Measurements from ENCODE around the gene KCP.

The KCP gene

DNA sequence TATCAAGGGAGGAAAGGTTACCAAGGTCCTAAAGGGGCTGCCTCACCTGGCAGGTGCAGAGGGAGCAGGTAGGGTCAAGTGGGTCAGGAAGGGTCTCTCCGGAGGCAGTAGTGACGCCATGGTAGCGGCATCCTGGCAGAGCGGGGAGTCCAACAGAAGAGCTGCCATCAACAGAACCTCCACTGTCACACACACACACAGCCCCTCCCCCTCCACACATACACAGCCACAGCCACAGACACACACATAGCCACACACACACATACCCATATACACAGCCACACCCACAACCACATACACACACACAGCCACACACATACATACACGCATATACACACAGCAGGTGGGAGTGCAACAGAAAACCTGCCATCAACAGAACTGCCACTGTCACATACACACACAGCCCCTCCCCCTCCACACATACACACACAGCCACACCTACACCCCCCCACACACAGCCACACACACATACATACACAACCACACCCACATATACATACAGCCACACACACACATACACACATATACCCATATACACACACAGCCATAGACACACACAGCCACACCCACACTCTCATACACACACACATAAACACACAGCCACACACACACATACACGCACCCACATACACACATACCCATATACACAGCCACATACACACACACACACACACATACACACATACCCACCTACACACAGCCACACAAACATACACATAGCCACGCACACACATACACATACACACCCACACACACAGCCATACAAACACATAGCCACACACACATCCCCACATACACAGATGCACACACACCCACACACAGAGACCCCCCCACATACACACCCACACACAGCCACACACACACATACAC, 23.1 kb downstream of the KCP start:
- DNase-seq (ENCODE audit: low read depth): no peak

DNA sequence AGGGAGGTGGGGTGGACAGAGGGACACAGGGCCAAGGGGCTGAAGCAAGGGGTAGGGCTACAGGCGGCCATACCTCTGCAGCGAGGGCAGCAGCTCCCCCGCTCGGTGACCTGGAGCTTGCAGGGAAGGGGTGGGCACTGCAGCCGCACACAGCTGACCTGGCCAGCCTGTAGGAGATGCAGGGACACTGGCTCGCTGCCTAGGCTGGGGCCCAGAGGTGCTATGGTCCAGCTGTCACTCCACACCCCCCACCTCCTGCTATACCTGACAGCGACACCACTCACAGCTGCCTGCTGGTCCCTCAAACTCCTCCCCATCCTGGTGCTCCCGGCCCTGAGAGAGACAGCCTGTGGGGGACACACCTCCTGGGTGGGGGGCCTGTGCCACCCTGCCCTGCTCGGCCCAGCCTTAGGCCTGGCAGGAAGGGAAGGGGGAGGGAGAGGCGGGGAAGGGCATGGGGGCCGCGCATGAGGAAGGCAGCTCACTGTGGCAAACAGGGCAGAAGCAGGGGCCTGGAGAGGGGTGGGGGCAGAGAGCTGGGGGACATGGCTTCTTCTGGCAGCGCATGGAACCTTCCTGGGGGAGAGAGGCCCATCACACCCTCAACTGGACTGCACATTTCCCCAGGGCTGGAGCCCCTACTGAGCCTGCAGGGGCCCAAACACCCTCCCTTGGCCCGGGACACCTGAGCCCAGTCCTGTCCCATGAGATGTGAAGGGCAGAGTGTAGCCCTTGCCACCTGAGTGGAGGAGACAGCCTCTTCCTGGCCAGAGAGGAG, 23.9 kb downstream of the KCP start:
- no peak for DNase-seq (ENCODE audit: low read depth)

DNA sequence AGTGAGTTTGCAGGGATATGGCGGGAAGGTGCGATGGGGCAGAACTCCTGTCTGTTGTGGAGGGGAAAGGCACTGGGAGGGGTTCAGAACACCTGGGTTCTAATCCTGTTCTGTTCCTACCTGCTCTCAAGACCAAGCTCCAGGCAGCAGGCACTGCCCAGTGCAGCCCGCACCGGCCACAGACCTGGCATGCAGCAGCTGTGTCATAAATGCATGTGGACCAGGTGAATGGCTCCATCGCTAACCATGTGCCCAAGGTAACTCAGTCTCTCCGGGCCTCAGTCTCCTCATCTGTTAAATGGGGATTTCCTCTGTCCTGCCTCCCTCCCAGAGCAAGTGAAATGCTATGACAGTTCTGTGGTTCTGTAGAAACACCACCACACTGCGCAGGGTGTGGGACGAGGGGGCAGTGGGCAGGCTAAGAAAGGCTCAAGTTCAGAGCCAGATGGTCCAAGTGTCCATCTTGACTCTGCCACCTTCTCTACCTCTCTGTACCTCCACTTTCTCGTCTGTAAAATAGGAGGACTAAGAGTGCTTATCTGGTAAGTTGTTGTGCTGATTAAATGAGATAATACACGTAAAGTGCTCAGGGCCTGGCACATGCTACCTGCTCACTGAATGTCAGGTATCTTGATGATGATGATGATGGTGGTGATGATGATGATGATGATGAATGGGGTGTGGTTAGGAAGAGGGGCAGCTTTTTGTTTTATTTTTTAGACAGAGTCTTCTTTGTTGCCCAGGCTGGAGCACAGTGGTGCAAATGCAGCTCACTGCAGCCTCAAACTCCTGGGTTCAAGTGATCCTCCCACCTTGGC, 24.9 kb downstream of the KCP start:
- no peak for DNase-seq (ENCODE audit: low read depth)

DNA sequence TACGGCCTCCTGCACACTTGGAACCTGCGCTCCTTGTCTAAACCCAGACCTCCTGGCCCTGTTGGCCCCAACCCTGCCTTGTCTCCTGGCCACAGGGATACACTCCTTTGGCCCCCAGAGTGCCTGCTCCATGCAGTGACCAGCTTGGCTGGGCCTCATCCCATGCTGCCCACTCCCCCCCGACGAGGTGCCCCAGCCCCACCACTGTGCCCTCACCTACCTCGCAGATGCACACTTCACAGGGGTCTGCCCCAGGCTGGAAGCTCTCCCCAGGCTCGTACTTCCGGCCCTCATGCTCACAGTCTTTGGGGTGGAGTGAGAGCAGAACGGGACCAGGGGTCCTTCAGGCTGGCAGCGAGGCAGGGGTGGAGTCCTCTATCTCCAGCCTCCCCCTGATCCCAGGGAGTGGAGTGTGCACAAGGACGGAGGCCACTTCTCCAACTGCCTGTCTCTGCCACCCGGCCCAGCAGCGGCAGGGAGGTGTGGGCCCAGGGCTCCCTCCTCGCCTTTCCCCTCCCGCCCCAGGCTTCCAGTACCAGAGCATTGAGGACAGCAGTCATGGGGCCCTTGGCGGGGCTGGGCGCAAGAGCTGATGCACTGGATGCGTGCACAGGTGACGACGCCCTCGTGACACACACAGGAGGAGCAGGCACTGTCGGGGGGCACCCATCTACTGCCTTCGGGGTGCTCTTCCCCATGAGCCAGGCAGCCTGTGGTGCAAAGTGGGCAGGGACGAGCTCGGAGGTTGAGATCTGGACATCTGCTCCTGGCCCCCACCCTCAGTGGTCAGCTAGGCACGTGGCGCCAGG, 25.7 kb downstream of the KCP start:
- no peak for DNase-seq (ENCODE audit: low read depth)

DNA sequence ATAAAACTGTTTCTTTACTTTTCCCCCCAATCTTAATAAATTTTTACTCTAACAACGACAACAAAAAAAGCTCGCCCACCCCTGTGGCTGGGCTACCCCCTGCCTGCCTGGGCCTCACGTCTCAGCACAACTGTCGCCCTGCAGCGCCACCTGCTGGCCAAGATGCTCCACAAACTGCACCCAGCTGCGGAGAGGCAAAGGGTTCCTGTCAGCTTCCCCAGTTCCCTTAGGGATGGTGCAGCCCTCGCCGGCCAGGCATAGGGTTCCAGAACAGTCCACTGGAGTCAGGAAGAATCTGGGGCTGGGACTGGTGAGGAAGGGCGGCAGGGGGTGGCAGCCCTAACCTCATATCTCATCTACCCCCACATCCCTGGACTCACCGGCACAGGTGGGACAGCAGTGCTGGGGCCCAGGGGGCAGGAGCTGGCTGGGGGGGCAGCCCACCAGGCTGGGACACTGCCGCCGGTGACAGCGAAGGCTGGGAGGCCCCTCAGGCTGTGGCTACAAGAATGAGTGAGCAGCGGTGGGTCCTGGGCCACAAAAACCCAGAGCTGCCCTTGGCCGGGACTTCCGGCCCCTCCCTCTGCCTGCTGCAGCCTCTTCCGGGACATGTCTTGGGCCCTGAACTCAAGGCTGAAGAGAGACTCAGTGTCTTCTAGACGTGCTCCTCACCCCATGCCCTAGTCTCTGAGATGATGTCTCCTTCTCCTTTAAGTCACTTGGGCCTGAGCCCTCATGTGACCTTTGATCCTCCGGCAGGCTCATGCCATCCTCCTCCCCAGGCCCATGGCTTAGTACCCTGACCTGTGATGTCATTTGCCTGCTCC, 26.7 kb downstream of the KCP start:
- peak; percentile 48 for DNase-seq (ENCODE audit: low read depth)

- no peak for DNase-seq (ENCODE audit: low read depth)
Observed at GRCh38 chr7:128882134-128882533, 28.4 kb downstream of the KCP start.

GRCh38 chr7:128881458-128882125, 28.9 kb downstream of the KCP start:
- no peak for DNase-seq (ENCODE audit: low read depth)

GRCh38 chr7:128880791-128881457, 29.6 kb downstream of the KCP start:
- DNase-seq (ENCODE audit: low read depth): no peak

DNA sequence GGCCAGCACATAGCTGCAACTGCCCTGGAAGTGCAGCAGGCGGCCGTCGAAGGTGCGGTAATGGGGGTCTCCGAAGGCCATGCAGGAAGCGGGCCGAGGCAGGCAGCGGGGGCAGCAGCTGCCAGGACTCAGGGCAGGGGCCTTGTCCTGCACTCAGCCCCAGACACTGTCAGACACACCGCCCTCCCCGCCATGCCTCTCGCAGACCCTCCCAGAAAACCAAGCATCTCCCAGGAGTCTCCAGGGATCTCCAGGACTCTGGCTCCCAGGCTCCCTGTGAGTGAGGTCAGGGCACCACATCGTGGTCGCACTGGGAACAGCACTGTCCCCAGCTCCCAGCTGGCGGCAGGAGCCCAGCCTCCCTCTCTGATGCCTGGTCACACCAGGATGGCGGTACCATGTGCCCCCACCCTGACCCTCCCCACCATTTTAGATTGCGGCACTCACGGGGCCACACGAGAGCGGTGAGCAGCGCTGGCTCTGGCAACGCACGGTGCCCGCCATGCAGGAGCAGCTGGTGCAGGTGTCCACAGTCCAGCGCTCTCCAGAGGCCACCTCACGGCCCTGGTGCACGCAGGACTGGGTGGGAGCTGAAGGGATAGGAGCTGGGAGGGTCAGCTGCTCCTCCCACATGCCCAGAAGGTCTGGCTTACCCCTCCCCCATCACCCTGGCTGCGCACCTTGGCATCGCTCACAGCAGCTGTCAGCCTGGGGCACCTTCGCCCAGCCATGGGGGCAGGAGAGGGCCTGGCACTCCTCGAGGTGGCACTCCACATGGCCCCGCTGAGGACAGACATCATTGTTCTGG, 30.4 kb downstream of the KCP start:
- DNase-seq (ENCODE audit: low read depth): peak; percentile 36

DNA sequence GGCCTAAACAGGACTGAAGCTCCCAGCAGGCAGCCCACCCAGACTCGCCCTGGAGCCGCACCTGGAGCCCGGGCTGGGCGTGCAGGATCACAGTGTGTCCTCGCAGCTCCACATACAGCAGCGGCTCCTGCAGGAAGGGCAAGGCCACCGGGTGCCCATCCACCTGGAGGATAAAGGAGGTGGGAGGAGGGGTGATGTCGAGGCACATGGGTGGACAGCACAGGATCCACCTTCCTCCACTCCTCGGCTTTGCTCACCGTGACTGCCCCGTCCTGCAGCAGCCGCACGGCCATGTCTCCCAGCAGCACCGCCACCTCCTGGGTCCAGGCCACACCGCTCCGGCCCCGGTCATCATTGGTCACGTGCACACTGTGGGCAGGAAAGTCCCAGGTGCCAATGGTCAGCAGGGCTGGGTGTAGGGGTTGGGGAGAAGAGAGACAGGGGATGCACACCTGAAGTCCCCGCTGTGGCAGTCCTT, 31.0 kb downstream of the KCP start:
- no peak for DNase-seq (ENCODE audit: low read depth)

DNA sequence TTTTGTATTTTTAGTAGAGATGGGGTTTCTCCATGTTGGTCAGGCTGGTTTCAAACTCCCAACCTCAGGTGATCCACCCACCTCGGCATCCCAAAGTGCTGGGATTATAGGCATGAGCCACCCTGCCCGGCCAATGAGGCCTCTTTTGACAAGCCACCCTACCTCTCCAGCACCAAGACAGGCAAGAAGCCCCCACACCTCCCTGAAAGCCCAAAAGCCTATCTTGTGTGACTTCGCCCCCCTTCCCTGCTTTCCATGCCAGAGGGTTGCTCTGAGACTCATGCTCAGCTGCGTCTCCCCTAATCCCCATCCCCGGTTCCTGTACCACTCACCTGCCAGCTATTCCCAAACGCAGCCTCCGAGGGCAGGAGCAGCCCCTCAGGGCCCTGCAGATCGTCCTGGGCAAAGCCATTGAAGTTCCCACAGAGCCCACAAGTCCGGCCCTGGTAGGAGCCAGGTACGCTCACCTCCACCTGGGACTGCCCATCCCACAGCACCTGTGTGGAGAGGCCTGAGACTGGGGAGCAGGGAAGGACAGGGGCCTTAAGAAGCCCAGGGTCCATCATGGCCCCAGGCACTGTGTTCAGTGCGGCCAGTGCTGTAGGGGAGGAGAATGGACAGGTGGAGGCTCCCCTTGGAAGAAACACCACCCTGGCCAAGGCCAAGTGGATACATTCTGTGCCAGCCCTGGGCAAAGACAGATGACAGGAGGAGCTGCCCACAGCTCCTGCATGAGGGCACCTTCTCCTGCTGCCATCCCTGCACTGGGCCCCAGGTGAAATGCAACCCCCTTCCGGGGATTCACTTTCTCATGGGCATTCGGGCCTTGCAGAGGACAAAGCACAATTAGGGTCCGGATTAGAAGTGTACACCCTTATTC, 32.0 kb downstream of the KCP start:
- no peak for DNase-seq (ENCODE audit: low read depth)

DNA sequence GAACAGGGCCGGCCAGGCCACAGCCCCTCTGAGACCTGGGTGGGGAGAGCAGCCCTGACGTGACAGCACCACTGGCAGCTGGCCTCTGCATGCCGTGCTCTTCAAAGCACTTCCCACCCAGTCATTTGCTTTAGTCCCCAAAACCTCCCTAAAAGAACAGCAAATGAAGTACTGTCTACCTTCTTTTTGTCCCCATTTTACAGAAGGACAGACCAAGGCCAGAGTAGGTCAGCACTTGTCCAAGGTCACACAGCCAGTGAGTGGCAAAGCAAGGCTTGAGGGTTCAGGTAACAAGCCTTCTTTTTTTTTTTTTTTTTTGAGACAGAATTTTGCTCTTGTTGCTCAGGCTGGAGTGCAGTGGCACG, 32.8 kb downstream of the KCP start:
- no peak for DNase-seq (ENCODE audit: low read depth)

- DNase-seq (ENCODE audit: low read depth): no peak
Observed at GRCh38 chr7:128876978-128877755, 33.3 kb downstream of the KCP start.

DNA sequence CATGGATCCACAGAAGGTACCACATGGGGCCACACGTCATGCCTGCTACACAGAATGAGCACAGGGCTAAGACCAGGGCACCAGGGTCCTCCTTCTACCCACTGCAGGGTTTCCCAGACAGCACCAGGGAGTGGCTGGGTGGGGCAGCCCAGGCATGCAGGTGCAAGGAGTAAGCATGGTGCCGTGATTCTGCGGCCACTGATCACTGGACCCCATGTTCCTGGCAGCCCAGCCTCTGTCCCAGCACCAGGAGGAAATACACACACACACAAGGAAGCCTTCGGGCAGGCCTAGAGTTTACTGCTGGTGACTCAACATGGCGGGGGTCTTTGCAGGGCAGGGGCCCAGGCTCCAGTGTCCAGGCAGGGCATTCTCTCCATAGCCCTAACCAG, 33.9 kb downstream of the KCP start:
- DNase-seq (ENCODE audit: low read depth): no peak

GRCh38 chr7:128876127-128876526, 34.4 kb downstream of the KCP start:
- no peak for DNase-seq (ENCODE audit: low read depth)

DNA sequence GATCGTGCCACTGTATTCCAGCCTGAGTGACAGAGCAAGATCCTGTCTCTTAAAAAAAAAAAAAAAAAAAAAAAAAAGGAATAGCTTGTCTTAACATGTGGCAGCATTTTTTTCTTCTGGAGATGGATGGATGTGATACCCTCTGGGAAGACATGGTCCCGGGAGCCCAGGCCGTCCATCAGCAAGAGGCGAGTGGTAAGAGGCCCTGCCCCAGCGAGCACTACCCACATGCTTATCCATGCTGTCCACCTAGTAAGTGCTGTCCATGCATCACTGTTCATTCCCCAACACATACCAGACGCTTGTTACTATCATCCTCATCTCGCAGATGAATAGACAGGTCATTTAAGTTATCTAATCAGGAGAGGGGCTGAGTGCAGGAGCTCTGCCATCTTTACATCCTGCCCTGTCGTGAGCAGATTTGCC, 35.0 kb downstream of the KCP start:
- DNase-seq (ENCODE audit: low read depth): no peak
